ENCODE data around the gene BRI3. TPM values are rescaled to one million over a fixed set of nuclear protein-coding genes. Genes with fewer than 3 reads are reported as not detected.

BRI3 gene
- polyA plus RNA-seq, 1 donor (not counting 4 experiments of a cell fraction or from before 2014, with no cell fraction given), result 121 TPM

DNA sequence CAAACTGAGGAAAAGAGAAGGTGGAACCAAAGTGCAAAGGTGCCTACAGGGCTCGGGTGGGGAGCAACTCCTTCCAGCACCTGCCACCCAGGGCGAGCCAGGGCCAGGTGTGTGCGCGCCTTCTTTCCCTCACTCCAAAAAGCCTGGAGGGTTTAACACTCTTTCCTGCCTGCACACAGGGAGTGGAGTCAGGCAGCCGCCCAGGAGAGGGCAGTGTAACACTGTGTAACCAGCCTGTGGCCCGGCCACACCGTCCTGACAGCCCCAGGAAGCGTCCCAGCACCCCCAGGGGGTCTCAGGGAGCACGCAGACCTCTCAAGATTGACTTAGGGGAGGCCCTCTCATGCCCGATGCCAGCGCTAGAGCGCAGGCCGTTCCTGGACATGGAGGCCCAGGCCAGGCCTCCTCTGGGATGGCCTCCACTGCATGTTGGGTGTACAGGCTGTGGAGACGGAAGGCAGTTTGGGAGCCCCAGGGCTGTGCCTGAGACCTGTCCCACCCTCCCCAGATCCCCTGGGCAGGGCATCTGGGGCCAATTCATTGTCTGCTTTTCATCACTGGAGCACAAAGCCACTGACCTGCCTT, 13.4 kb downstream of the BRI3 start:
- Histone ChIP-seq H3K4me1 (ENCODE audit: control insufficient read depth, extremely low read depth, insufficient read depth, low read length) (peaks cover 12% of the 10 kb centered on the region), H3K4me2 (ENCODE audit: control insufficient read depth, extremely low read depth, insufficient read depth, low read depth, low read length) (no peak overlapping the region), H3K79me2 (ENCODE audit: control insufficient read depth, insufficient read depth, low read length) (peaks cover 10% of the 10 kb centered on the region), H3K27ac (ENCODE audit: control insufficient read depth, insufficient read depth, low read length) (no peak overlapping the region), H3K9ac (ENCODE audit: control insufficient read depth, extremely low read depth, insufficient read depth, low read length) (no peak overlapping the region), H3K4me3 (ENCODE audit: control insufficient read depth in 2 of 3, extremely low read depth in 1 of 3, insufficient read depth in 2 of 3, low read depth in 1 of 3, low read length in 3 of 3) (no peak overlapping the region), H3K9me3 (ENCODE audit: control insufficient read depth, low read depth, low read length) (no peaks in the 10 kb centered on the region), H3K36me3 (ENCODE audit: control insufficient read depth in 2 of 2, extremely low read depth in 1 of 2, insufficient read depth in 2 of 2, low read length in 2 of 2) (peaks cover 28 to 31% of the 10 kb centered on the region in 2 experiments), H4K20me1 (ENCODE audit: control insufficient read depth, extremely low read depth, insufficient read depth, low read length) (peaks cover 16% of the 10 kb centered on the region), H3K9me1 (ENCODE audit: control insufficient read depth, extremely low read depth, insufficient read depth, low read length) (no peaks in the 10 kb centered on the region), H3K27me3 (ENCODE audit: control insufficient read depth, extremely low read depth, insufficient read depth, low read length) (no peaks in the 10 kb centered on the region), H2AFZ (ENCODE audit: control insufficient read depth, low read length) (no peak overlapping the region)
- FAIRE-seq (peak; percentile 76), DNase-seq (ENCODE audit: low read depth, low spot score) (no peak)
- TF ChIP-seq EZH2 (IDR thresholded peaks at IDR 0.05; ENCODE audit: low read length), result no peak
- TF ChIP-seq, protein P1, sequence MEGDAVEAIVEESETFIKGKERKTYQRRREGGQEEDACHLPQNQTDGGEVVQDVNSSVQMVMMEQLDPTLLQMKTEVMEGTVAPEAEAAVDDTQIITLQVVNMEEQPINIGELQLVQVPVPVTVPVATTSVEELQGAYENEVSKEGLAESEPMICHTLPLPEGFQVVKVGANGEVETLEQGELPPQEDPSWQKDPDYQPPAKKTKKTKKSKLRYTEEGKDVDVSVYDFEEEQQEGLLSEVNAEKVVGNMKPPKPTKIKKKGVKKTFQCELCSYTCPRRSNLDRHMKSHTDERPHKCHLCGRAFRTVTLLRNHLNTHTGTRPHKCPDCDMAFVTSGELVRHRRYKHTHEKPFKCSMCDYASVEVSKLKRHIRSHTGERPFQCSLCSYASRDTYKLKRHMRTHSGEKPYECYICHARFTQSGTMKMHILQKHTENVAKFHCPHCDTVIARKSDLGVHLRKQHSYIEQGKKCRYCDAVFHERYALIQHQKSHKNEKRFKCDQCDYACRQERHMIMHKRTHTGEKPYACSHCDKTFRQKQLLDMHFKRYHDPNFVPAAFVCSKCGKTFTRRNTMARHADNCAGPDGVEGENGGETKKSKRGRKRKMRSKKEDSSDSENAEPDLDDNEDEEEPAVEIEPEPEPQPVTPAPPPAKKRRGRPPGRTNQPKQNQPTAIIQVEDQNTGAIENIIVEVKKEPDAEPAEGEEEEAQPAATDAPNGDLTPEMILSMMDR (optimal IDR thresholded peaks at IDR 0.05 in 1 of 3, IDR thresholded peaks at IDR 0.05 in 1 of 3, conservative IDR thresholded peaks at IDR 0.05 in 1 of 3; ENCODE audit: extremely low read depth in 1 of 3, insufficient read depth in 2 of 3, low read length in 3 of 3), result peak in 2 of 3 experiments; percentile 85
- dilution Hi-C loops (cut with MboI; ENCODE audit: extremely low pct_ligation_motif_present, low sequenced_read_pairs), result no loop called here

DNA sequence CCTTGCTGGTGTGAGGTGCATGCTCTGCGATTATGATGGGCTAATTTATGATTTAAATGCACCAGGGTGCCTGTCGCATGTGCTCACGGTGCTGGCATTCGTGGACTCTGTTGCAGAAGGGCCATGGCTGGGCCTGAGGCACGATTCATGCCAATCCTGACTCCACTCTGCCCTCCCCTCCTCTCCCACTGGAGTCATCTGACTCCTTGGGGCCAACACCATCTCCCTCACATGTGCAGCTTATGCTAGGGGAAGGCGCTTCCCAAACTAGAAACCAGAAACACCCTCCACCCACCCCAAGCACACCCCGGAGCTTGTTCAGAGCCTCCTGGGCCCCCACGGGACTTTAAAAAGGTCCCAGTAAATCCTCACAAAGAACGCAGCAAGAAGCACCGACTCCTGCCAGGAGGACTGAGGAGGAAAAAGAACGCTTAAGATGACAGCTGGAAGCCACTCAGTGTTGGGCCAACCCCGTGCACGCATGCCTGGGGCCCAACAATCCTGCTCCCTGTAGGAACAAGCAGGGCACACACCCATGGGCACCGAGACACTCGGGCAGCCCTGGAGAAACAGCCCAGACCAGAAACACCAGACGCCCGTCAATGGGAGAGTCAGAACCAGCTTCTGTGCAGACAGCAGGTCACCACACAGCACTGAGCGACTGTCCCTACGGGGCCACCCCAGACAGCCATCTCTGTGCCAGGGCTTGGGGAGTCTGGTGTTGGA, 14.1 kb downstream of the BRI3 start:
- TF ChIP-seq, protein P1 (optimal IDR thresholded peaks at IDR 0.05 in 1 of 3, IDR thresholded peaks at IDR 0.05 in 1 of 3, conservative IDR thresholded peaks at IDR 0.05 in 1 of 3; ENCODE audit: extremely low read depth in 1 of 3, insufficient read depth in 2 of 3, low read length in 3 of 3), result no peak
- TF ChIP-seq EZH2 (IDR thresholded peaks at IDR 0.05; ENCODE audit: low read length), result no peak
- H3K79me2 ChIP-seq (ENCODE audit: control insufficient read depth, insufficient read depth, low read length), result peaks cover 8% of the 10 kb centered on the region

More for the DNA sequence above, 14.1 kb downstream of the BRI3 start:
- Histone ChIP-seq H3K27me3 (ENCODE audit: control insufficient read depth, extremely low read depth, insufficient read depth, low read length) (no peaks in the 10 kb centered on the region), H3K4me2 (ENCODE audit: control insufficient read depth, extremely low read depth, insufficient read depth, low read depth, low read length) (no peak overlapping the region), H3K27ac (ENCODE audit: control insufficient read depth, insufficient read depth, low read length) (no peak overlapping the region), H2AFZ (ENCODE audit: control insufficient read depth, low read length) (no peak overlapping the region), H3K4me3 (ENCODE audit: control insufficient read depth in 2 of 3, extremely low read depth in 1 of 3, insufficient read depth in 2 of 3, low read depth in 1 of 3, low read length in 3 of 3) (no peak overlapping the region), H3K9me1 (ENCODE audit: control insufficient read depth, extremely low read depth, insufficient read depth, low read length) (no peaks in the 10 kb centered on the region), H3K4me1 (ENCODE audit: control insufficient read depth, extremely low read depth, insufficient read depth, low read length) (peaks cover 12% of the 10 kb centered on the region), H3K9me3 (ENCODE audit: control insufficient read depth, low read depth, low read length) (no peaks in the 10 kb centered on the region), H4K20me1 (ENCODE audit: control insufficient read depth, extremely low read depth, insufficient read depth, low read length) (peaks cover 15% of the 10 kb centered on the region), H3K36me3 (ENCODE audit: control insufficient read depth in 2 of 2, extremely low read depth in 1 of 2, insufficient read depth in 2 of 2, low read length in 2 of 2) (peaks cover 34 to 39% of the 10 kb centered on the region in 2 experiments), H3K9ac (ENCODE audit: control insufficient read depth, extremely low read depth, insufficient read depth, low read length) (no peak overlapping the region)
- FAIRE-seq, result no peak
- DNase-seq (ENCODE audit: low read depth, low spot score), result no peak
- dilution Hi-C loops (cut with MboI; ENCODE audit: extremely low pct_ligation_motif_present, low sequenced_read_pairs), result no loop called here
